Measurements from ENCODE around the gene PDE4D. TPM values are rescaled to one million over a fixed set of nuclear protein-coding genes. Genes with fewer than 3 reads are reported as not detected.

PDE4D gene
- total RNA-seq, 1 donor = 12.7 TPM

DNA sequence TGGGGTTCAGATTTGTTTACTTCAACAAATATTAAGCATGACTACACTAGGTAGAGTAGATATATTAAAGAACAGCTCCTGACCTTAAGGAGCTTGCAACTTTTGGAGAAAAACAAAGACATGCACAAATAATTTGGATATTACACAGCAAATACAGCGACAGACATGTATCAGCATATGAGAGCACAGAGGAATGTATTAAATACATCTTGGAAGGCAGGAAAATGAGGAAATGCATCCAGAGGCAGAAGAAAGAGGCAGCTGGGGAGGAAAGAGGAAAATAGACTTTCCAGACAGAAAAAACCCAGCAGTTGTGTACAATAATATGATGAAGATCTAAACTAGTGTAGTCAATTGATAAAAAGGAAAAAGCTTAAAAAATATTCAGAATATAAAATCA is 392.2 kb downstream of the PDE4D start:
- H3K4me3 ChIP-seq (ENCODE audit: low read depth, low read length) = no peak overlapping the region
- TF ChIP-seq, protein P1, sequence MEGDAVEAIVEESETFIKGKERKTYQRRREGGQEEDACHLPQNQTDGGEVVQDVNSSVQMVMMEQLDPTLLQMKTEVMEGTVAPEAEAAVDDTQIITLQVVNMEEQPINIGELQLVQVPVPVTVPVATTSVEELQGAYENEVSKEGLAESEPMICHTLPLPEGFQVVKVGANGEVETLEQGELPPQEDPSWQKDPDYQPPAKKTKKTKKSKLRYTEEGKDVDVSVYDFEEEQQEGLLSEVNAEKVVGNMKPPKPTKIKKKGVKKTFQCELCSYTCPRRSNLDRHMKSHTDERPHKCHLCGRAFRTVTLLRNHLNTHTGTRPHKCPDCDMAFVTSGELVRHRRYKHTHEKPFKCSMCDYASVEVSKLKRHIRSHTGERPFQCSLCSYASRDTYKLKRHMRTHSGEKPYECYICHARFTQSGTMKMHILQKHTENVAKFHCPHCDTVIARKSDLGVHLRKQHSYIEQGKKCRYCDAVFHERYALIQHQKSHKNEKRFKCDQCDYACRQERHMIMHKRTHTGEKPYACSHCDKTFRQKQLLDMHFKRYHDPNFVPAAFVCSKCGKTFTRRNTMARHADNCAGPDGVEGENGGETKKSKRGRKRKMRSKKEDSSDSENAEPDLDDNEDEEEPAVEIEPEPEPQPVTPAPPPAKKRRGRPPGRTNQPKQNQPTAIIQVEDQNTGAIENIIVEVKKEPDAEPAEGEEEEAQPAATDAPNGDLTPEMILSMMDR (IDR thresholded peaks at IDR 0.05; ENCODE audit: insufficient read depth, low read length) = no peak
- DNase-seq (ENCODE audit: low read depth) = no peak

DNA sequence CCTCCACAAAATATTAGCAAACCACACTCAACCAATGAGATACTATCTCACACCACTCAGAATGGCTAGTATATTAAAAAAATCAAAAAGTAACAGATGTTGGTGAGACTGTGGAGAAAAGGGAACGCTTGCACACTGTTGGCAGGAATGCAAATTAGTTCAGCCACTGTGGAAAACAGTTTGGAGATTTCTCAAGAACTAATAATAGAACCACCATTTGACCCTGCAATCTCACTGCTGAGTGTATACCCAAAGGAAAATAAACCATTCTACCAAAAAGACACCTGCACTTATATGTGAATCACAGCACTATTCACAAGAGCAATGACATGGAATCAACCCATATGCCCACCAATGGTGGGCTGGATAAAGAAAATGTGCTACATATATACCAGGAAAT is 393.5 kb downstream of the PDE4D start:
- H3K4me3 ChIP-seq (ENCODE audit: low read depth, low read length) = no peak overlapping the region
- TF ChIP-seq, protein P1 (IDR thresholded peaks at IDR 0.05; ENCODE audit: insufficient read depth, low read length) = no peak
- DNase-seq (ENCODE audit: low read depth) = no peak

DNA sequence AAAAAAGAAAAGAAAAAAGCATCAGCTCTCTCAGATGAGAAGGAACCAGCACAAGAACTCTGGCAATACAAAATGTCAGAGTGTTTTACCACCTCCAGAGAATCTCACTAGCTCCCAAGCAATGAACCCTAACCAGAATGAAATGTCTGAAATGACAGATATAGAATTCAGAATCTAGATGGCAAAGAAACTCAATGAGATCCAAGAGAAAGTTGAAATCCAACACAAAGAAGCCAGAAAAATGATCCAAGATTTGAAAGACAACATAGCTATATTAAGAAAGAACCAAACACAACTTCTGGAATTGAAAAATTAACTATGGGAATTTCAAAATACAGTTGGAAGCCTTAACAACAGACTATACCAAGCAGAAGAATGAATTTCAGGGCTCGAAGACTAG is 396.3 kb downstream of the PDE4D start:
- no peak overlapping the region for H3K4me3 ChIP-seq (ENCODE audit: low read depth, low read length)
- TF ChIP-seq, protein P1 (IDR thresholded peaks at IDR 0.05; ENCODE audit: insufficient read depth, low read length) = no peak
- DNase-seq (ENCODE audit: low read depth) = no peak

DNA sequence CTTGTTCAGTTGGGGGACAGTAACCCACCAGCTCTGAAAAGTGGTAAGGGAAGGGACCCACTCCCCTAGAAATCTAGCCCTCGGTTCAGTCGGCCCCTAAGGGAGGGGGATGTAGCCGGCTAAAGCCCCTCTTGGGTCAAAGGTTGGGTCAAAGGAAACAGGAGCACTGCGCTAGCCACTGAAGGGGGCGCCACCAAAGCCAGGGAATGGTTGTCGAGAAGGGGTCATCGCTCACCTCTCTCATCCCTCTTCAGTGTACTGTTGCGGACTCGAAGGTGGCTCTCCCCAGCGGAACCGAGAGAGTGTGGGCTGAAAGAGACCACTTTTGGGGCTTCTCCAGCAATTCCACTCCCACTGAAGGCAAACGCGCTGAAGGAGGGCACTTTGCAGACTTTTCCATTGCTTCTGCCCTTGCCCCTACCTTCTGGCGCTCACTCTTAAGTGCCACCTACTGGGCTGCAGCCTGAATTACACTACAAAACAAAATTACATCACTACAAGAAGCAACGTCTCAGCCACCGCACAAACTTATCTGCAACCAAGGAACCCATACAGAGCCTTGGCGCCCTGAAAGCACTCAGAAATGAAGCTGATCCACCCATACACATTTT is 396.9 kb downstream of the PDE4D start:
- no peak overlapping the region for H3K4me3 ChIP-seq (ENCODE audit: low read depth, low read length)
- TF ChIP-seq, protein P1 (IDR thresholded peaks at IDR 0.05; ENCODE audit: insufficient read depth, low read length) = peak; percentile 56
- DNase-seq (ENCODE audit: low read depth) = peak; percentile 6

DNA sequence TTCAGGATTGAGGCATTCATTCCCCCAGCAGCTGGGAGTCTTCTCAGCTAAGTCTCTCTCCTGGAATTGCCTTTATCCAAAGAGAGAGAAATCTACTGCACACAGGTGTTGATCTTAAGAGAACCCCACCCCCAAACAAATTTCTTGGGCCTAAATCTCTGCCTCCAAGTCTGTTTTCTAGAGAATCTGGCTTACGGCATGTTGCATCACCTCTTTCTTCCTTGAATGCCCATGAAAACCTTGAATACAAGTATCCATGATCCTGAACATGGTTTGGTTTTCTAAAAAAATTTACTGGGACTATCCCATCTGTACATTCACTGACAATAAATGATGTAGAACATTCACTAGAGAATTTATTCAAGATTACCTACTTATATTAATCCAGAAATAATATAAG is 401.6 kb downstream of the PDE4D start:
- TF ChIP-seq, protein P1 (IDR thresholded peaks at IDR 0.05; ENCODE audit: insufficient read depth, low read length) = no peak
- H3K4me3 ChIP-seq (ENCODE audit: low read depth, low read length) = no peak overlapping the region
- peak; percentile 22 for DNase-seq (ENCODE audit: low read depth)

DNA sequence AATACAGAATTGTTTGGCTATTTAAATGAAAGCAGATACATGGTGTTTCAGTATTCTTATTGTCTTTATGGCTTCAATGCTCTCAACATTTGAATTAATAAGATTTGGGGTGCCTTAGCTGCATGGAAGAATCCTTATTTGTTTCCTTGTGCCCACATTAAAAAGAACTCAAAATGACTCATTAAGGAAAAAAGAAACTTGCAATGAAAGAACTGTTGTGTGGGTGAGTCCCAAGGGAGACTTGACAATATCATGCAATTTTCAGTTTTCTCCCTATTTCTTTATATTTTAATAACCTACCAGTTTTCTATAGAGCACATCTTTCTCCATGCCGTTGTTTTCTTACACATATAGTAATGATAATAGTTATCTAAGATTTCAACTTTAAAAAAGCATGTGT is 404.0 kb downstream of the PDE4D start:
- no peak for DNase-seq (ENCODE audit: low read depth)
- TF ChIP-seq, protein P1 (IDR thresholded peaks at IDR 0.05; ENCODE audit: insufficient read depth, low read length) = no peak
- H3K4me3 ChIP-seq (ENCODE audit: low read depth, low read length) = no peak overlapping the region

All from fibroblast of the aortic adventitia (primary cell).